GM18502 (cell line): ENCODE results near the gene SMCO1.
"Not testable (repeated sequence)": the region's sequence is repeated elsewhere in the genome, so short reads cannot be mapped to it uniquely, and the experiment has no call there.

ENCODE experiments used
- ATAC-seq: cut with Tn5 transposase; IDR thresholded peaks from one replicate; pipeline ENCODE4 v1.9.1; 2021; ENCODE audit warnings: mild to moderate bottlenecking; ENCODE audit not compliant: unreplicated experiment, poor library complexity

The SMCO1 gene

DNA sequence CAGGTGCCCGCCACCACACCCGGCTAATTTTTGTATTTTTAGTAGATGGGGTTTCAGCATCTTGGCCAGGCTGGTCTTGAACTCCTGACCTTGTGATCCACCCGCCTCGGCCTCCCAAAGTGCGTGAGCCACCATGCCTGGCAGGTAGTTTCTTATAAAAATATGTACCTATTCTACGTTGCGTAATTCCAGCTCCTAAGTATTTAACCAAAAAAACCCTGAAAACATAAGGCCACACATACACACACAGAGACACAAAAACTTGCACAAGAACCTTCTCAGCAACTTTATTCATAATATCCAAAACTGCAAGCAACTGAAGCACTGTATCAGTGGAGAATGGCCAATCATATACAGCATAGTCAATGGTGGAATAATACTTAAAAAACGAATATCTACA is 16.8 kb downstream of the SMCO1 start:
- no peak for ATAC-seq

DNA sequence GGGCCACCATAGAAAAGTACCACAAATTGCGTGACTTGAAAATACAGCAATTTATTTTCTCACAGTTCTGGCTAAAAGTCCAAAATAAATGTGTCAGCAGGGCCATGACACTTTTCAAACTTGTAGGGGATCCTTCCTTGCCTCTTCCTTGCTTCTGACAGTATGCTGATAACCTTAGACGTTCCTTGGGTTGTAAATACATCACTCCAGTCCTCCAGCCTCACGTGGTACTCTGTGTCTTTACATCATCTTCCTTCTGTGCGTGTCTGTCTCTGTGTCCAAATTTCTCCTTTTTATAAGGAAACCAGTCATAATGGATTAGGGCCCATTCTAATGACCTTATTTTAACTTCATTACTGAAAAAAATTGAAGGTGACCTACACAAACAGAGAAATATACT is 19.0 kb downstream of the SMCO1 start:
- no peak for ATAC-seq

DNA sequence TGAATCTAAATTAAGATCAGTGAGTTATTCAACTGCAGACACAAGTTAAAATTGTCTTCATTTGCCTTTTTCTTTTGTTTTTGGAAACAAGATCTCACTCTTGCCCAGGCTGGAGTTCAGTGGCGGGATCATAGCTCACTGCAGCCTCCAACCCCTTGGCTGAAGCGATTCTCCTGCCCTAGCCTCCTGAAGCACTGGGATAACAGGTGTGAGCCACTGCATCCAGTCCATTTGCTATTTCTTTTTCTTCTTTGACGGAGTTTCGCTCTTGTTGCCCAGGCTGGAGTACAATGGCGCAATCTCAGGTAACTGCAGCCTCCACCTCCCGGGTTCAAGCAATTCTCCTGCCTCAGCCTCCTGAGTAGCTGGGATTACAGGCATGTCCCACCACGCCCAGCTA is 21.9 kb downstream of the SMCO1 start:
- no peak for ATAC-seq

DNA sequence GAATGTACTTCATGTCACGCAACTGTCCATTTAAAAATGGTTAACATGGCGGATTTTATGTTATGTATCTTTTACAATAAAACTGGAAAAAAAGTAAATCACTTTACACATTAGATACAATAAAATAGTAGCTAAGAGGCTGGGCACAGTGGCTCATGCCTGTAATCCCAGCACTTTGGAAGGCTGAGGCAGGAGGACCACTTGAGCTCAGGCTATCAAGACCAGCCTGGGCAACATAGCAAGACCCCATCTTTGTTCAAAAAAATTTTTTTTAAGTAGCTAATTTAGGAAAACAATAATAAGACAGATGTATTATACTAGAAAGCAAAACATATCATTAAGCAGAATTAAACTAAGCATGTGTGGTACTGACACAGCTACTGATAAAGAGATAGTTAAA is 23.1 kb downstream of the SMCO1 start:
- no peak for ATAC-seq

DNA sequence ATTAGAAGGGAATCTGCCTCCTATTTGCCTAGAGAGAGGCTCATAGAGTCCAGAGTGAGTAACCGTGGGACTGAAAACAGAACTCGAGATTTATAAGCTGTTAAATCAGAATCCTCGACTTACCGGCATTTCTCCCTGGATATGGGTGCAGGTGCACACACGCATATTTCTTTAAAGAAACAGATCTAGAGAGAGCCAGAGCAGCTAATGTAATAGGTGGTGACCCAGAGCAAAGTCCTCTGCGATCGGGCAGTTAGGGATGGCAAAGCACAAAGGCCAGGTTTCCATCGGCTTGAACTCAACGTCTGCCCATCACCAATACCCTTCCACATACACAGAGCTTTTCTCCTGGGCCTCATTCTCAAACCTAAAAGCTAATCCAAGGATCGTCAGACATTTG is 25.4 kb downstream of the SMCO1 start:
- no peak for ATAC-seq

DNA sequence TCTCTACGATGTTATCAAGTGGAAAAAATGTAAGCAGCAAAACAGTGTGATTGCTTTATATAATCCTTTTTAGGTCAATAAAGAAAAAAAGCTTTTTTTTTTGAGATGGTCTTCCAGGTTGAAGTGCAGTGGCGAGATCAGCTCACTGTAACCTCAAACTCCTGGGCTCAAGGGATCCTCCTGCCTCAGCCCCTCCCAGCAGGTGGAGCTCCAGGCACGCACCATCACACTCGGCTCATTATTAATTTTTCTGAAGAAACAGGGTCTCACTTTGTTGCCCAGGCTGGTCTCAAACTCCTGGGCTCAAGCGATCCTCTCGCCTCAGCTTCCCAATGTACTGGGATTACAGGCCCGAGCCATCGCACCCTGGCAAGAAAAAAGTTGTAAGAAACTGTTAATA is 28.9 kb downstream of the SMCO1 start:
- ATAC-seq = no peak

DNA sequence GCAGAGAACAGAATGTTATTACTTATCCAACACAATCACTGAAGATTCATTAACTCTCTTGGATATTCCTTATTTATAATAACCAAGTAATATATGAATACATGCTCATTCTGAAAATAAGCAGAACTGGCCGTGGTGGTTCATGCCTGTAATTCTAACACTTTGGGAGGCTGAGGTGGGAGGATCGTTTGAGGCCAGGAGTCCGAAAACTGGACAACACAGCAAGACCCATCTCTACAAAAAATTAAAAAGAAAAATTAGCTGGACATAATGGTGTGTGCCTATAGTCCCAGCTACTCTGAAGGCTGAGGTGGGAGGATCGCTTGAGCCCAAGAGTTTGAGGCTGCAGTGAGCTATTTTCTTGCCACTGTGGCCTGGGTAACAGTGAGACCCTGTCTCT is 37.5 kb downstream of the SMCO1 start:
- ATAC-seq = no peak

DNA sequence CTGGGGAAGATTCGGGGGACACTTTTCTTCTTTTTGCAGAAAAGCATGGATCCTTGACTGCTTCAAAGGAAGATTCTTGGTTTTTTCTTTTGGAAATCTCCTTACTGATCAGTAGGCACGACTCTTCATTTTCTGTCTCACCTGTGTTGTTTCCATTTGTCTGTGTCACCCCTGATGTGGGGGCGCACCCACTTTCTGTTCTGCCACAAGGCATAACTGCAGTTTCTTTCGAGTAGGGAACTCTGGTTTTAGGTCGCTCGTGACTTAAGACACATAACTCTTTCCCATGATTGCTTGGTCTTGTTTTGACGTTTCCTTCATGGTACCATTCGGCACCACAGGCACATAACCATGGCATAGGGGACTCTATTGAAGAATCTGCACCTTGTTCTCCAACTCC is 42.9 kb downstream of the SMCO1 start:
- ATAC-seq = no peak

DNA sequence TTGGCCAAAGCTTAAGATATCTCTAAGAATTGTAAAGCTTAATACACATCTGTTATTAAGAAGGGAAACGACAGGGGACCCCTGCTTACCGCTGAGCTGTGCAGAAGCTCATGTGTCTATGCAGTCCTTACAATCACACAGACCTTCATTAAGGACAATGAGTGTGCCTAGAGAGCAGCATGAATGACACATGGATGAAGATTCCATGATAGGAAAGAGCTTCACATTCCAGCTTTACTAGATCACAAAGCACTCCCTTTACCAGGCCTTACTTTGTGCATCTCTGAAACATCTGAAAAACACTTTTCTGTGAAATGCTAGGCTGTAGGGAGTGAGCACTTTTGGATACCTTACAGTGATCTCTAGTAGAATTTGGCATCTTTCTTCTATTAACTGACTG is 43.6 kb downstream of the SMCO1 start:
- no peak for ATAC-seq

DNA sequence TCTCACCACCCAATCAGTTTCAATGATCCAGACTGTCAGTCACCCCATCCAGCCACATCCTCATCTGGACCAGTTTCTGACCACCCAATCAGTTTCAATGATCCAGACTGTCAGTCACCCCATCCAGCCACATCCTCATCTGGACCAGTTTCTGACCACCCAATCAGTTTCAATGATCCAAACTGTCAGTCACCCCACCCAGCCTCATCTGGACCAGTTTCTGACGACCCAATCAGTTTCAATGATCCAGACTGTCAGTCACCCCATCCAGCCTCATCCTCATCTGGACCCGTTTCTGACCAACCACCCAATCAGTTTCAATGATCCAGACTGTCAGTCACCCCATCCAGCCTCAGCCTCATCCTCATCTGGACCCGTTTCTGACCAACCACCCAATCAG is 45.0 kb downstream of the SMCO1 start:
- ATAC-seq = not testable (repeated sequence)

DNA sequence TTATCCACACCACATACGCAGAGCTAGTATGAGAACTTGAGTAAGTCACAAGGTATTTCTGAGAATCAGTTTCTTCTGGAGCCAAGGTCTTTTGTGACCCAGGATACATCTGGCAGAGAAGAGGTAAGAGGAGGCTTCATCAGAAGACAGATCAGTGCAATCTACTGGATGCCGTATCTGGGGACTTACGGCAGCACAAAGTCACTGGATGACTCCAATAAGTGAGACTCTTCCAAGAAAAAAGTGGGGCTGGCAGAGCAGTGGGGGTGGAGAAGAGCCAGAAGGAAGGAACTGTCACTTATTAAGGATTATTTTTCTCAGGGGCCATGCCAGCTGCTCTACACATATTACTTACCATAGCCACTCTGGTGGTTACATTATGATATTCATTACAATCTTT is 51.3 kb downstream of the SMCO1 start:
- no peak for ATAC-seq

DNA sequence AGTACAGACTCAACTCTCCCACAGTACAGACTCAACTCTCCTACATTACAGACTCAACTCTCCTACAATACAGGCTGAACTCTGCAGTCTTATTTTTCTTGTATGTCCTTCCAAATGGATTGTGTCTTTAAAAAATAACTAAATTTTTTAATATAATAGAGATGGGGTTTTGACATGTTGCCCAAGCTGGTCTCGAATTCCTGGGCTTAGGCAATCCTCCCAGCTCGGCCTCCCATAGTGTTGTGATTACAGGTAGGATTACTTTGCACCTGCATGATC is 51.7 kb downstream of the SMCO1 start:
- no peak for ATAC-seq

DNA sequence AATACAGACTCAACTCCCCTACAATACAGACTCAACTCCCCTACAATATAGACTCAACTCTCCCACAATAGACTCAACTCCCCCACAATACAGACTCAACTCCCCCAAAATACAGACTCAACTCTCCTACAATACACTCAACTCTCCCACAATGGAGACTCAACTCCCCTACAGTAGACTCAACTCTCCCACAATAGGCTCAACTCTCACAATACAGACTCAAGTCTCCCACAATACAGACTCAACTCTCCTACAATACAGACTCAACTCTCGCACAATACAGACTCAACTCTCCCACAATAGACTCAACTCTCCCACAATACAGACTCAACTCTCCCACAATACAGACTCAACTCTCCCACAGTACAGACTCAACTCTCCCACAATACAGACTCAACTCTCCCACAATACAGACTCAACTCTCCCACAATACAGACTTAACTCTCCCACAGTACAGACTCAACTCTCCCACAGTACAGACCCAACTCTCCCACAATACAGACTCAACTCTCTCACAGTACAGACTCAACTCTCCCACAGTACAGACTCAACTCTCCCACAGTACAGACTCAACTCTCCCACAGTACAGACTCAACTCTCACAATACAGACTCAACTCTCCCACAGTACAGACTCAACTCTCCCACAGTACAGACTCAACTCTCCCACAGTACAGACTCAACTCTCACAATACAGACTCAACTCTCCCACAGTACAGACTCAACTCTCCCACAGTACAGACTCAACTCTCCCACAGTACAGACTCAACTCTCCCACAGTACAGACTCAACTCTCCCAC is 52.3 kb downstream of the SMCO1 start:
- not testable (repeated sequence) for ATAC-seq

DNA sequence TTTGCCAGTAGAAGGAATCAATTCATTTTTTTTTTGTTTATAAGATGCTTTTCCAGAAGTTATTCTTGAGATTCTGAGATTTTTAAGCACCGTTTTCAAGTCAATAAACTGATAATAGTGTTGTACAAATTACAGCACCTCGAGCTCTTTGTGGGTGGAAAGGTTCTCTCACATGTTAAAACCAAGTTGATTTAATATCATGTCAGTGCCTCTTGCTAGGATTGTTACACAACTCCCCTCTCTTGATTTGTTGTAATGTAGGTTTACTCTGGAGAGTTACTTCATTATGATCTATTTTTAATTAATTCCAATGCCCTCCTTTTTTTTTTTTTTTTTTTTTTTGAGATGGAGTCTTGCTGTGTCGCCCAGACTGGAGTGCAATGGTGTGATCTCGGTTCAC is 57.1 kb downstream of the SMCO1 start:
- ATAC-seq = no peak

DNA sequence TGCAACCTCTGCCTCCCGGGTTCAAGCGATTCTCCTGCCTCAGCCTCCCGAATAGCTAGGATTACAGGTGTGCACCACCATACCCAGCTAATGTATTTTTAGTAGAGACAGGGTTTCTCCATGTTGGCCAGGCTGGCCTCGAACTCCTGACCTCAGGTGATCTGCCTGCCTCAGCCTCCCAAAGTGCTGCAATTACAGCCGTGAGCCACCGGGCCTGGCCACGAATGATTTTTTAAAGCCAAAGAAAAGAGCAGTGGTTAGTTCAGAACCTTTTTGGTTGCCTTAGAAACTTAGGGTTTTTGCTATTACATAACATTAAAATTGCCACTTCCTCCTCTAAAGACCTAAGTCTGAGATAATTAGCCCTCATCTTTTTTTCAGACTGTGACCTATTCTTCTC is 57.7 kb downstream of the SMCO1 start:
- ATAC-seq = not testable (repeated sequence)
